ENCODE measurements around the gene ZNF33B. TPM values are rescaled to one million over a fixed set of nuclear protein-coding genes. Genes with fewer than 3 reads are reported as not detected.

ZNF33B gene
- total and polyA plus RNA-seq, 7 donors = 12.1 to 21.9 (median 14.8) TPM

DNA sequence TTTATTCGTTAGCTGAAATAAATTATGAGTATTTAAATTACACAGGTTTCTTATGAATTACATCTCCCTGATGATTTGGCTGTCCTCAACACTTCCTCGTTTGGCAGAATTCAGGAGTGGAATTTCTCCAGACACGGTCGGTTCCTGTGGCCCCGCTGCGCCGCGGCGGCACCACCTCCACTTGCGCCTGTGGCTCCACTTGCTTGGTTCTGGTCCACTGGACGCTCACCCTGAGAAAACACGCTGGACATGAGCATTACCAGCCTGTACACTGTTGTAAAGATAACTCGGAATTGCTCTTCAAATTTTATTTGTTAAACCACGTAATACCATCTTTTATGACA is 85.3 kb downstream of the ZNF33B start:
- intact Hi-C loops (cut with DNase I) = loop anchor here (2.0 to 10.0 kb wide), 3 partner anchors 86 to 232 kb away; partner anchors contain the start of genes BMS1 and ZNF33B
- peak overlapping the region; percentile 60 to 87 (median 77) for H3K4me3 ChIP-seq
- no peak for TF ChIP-seq EP300 (IDR thresholded peaks at IDR 0.05)
- no peak for TF ChIP-seq POLR2AphosphoS5 (IDR thresholded peaks at IDR 0.05)
- TF ChIP-seq POLR2A (IDR thresholded peaks at IDR 0.05) = no peak
- TF ChIP-seq, protein P1, sequence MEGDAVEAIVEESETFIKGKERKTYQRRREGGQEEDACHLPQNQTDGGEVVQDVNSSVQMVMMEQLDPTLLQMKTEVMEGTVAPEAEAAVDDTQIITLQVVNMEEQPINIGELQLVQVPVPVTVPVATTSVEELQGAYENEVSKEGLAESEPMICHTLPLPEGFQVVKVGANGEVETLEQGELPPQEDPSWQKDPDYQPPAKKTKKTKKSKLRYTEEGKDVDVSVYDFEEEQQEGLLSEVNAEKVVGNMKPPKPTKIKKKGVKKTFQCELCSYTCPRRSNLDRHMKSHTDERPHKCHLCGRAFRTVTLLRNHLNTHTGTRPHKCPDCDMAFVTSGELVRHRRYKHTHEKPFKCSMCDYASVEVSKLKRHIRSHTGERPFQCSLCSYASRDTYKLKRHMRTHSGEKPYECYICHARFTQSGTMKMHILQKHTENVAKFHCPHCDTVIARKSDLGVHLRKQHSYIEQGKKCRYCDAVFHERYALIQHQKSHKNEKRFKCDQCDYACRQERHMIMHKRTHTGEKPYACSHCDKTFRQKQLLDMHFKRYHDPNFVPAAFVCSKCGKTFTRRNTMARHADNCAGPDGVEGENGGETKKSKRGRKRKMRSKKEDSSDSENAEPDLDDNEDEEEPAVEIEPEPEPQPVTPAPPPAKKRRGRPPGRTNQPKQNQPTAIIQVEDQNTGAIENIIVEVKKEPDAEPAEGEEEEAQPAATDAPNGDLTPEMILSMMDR (IDR thresholded peaks at IDR 0.05) = no peak
- peaks cover 0 to 23% (median 21%) of the 10 kb centered on the region in 4 donors for H3K4me1 ChIP-seq
- DNase-seq = no peak
- H3K27ac ChIP-seq = peak overlapping the region; percentile 77 to 83 (median 80)
- no peaks in the 10 kb centered on the region for H3K27me3 ChIP-seq
- H3K9me3 ChIP-seq = no peaks in the 10 kb centered on the region
- peaks cover 0 to 15% (median 0%) of the 10 kb centered on the region in 4 donors for H3K36me3 ChIP-seq
- WGBS, 2 donors = 2 to 6% methylated on average over 14 of the region's 14 CpGs

DNA sequence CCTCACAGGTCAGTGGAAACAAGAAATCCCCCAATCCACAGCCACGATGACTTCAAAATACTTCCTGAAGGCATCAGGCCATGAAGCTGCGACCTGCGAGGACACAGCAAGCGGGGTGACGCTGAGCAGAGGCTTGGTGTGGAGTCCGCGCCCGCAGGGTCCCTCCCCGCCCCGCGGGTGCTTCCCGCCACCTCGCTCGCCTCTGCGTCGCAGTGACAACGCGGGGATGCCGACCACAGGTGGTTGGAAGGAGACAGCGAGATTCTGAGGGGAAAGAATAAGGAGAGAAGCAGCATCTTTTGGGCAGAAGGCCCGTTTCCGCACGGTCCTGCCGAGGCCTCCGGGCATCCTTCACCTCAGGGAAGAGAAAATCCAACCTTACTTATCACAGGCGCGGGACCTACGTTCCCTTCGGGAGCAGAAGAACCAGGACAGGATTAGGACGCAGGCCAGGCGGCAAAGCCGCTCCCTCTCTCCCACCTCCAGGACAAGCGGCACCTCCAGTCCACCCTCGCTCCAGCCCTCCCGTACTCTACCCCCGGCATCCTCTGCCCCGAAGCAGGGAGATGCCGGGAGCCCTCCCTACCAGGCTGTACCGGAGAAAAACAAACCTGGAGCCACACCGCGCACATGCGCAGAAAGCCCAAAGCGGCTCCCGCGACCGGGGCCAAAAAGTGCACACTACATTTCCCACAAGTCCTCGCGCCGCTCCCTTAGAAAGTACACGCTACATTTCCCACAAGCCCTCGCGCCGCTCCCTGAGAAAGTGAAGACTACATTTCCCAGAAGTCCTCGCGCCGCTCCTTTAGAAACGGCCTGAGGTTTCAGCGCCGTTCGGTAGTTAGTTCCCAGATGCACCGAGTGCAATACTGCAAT is 85.9 kb downstream of the ZNF33B start:
- Histone ChIP-seq H3K27ac (peak overlapping the region; percentile 77 to 83 (median 80)), H3K4me1 (peaks cover 0 to 23% (median 21%) of the 10 kb centered on the region in 4 donors), H3K9me3 (no peaks in the 10 kb centered on the region), H3K4me3 (peak overlapping the region; percentile 60 to 87 (median 77)), H3K27me3 (no peaks in the 10 kb centered on the region), H3K36me3 (peaks cover 0 to 15% (median 0%) of the 10 kb centered on the region in 4 donors)
- TF ChIP-seq POLR2AphosphoS5 (IDR thresholded peaks at IDR 0.05) = peak; percentile 54 to 92 (median 73)
- no peak for TF ChIP-seq EP300 (IDR thresholded peaks at IDR 0.05)
- 0 to 1% methylated on average over 61 of the region's 61 CpGs for WGBS, 2 donors
- DNase-seq = peak; percentile 97
- intact Hi-C loops (cut with DNase I) = loop anchor here (2.0 to 10.0 kb wide), 3 partner anchors 86 to 232 kb away; partner anchors contain the start of genes BMS1 and ZNF33B

DNA sequence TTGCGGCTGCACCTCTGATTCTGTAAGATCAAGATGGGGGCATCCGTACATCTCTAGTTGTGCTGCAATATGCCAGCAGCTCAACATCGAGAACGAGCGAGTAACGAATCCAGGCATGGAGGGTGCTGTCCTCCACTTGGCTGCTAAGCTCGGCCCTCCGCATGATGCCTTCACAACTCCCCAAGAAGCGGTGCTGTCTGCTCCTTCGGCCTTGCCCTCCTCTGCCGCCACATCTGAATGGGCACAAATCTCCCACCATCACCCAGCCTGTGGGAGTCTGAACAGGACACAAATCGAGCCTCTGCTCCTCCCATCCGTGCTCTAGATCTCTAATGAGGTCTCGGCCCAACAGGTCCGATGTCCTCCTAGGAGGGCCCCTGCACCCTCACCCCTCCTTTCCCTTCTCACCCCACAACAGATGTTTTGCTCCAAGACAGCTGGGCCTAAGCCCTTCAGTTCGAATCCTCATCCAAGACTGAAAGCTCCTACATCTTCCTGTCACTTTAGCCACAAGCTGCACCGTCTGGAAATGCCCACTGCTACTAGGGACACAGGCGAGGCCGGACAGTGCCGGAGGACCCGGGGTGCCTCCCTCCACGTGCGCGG is 86.7 kb downstream of the ZNF33B start:
- no peak for DNase-seq
- 55 to 57% methylated on average over 24 of the region's 24 CpGs for WGBS, 2 donors
- Histone ChIP-seq H3K9me3 (no peaks in the 10 kb centered on the region), H3K36me3 (peaks cover 0 to 19% (median 0%) of the 10 kb centered on the region in 4 donors), H3K4me3 (peak overlapping the region; percentile 60 to 87 (median 77)), H3K27ac (peak overlapping the region; percentile 77 to 83 (median 80)), H3K4me1 (peaks cover 0 to 23% (median 21%) of the 10 kb centered on the region in 4 donors), H3K27me3 (no peaks in the 10 kb centered on the region)
- intact Hi-C loops (cut with DNase I) = loop anchor here (2.0 to 10.0 kb wide), 3 partner anchors 87 to 233 kb away; partner anchors contain the start of genes BMS1 and ZNF33B
- TF ChIP-seq EP300 (IDR thresholded peaks at IDR 0.05) = no peak
- no peak for TF ChIP-seq POLR2A (IDR thresholded peaks at IDR 0.05)

DNA sequence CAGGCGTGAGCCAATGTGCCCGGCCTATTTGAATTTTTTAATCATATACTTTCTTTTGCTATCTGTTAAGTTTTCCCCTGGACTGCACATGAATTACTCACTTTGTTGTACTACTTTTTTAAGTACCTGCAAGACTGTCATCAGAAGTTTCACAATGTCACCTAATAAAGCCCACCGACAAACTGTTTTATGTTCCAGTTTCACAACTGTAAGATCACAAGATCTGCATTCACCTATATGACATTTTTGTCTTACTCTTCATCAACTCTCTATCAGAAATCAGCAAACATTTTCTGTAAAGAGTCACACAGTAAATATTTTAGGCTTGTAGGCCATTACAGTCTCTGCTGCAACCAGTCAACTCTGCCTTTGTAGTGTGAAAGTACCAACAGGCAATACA is 88.5 kb downstream of the ZNF33B start:
- intact Hi-C loops (cut with DNase I) = loop anchor here (10.0 kb wide), 2 partner anchors 205 to 235 kb away; partner anchors contain the start of gene BMS1
- Histone ChIP-seq H3K36me3 (peaks cover 0 to 19% (median 2%) of the 10 kb centered on the region in 4 donors), H3K4me1 (peaks cover 0 to 23% (median 21%) of the 10 kb centered on the region in 4 donors), H3K27me3 (no peaks in the 10 kb centered on the region), H3K27ac (no peak overlapping the region), H3K9me3 (peaks cover 0 to 10% (median 3%) of the 10 kb centered on the region in 4 donors), H3K4me3 (no peak overlapping the region)
- no peak for TF ChIP-seq POLR2A (IDR thresholded peaks at IDR 0.05)
- DNase-seq = no peak
- WGBS, 2 donors = 96 to 97% methylated on average over 3 of the region's 3 CpGs

DNA sequence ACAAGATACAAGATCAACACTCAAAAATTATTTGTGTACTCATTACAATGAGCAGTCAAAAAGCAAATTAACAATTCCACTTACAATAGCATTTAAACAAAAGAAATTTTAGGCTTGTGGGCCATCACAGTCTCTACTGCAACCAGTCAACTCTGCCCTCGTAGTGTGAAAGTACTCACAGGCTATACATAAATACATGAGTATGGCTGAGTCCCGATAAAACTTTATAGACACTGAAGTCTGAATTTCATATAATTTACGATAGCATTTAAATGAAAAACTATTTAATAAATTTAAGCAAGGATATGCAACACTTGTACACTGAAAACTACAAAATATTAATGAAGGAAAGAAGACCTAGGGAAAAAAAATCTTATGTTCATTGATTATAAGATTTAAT is 90.1 kb downstream of the ZNF33B start:
- peaks cover 0 to 19% (median 2%) of the 10 kb centered on the region in 4 donors for H3K36me3 ChIP-seq
- DNase-seq = no peak
- H3K4me3 ChIP-seq = no peak overlapping the region
- TF ChIP-seq EP300 (IDR thresholded peaks at IDR 0.05) (no peak), POLR2AphosphoS5 (IDR thresholded peaks at IDR 0.05) (no peak), POLR2A (IDR thresholded peaks at IDR 0.05) (no peak)
- TF ChIP-seq, protein P1 (IDR thresholded peaks at IDR 0.05) = no peak
- H3K27me3 ChIP-seq = no peaks in the 10 kb centered on the region
- H3K9me3 ChIP-seq = peaks cover 4 to 19% (median 10%) of the 10 kb centered on the region in 4 donors
- intact Hi-C loops (cut with DNase I) = no loop called here
- WGBS, 2 donors = 95 to 97% methylated on average over 3 of the region's 3 CpGs
- H3K27ac ChIP-seq = no peak overlapping the region
- H3K4me1 ChIP-seq = peaks cover 0 to 19% (median 16%) of the 10 kb centered on the region in 4 donors

- TF ChIP-seq EP300 (IDR thresholded peaks at IDR 0.05) (no peak), POLR2A (IDR thresholded peaks at IDR 0.05) (no peak), POLR2AphosphoS5 (IDR thresholded peaks at IDR 0.05) (no peak)
- TF ChIP-seq, protein P1 (IDR thresholded peaks at IDR 0.05) = no peak
- DNase-seq = no peak
- H3K36me3 ChIP-seq = peaks cover 0 to 19% (median 2%) of the 10 kb centered on the region in 4 donors
- H3K4me3 ChIP-seq = no peak overlapping the region
- no peaks in the 10 kb centered on the region for H3K27me3 ChIP-seq
- no peaks in the 10 kb centered on the region for H3K4me1 ChIP-seq
- intact Hi-C loops (cut with DNase I) = no loop called here
- no peak overlapping the region for H3K27ac ChIP-seq
- H3K9me3 ChIP-seq = peaks cover 5 to 29% (median 12%) of the 10 kb centered on the region in 4 donors
Observed at GRCh38 chr10:42544945-42545344, 93.4 kb downstream of the ZNF33B start.
